CD14-positive monocyte (primary cell): ENCODE data around the gene PCED1A. TPM values are rescaled to one million over a fixed set of nuclear protein-coding genes. Genes with fewer than 3 reads are reported as not detected.

Experiments used
- DNase-seq, 3 donors: peaks; one replicate each; pipeline ENCODE4 v3.0.0-alpha.2; 2011 to 2022
- H2AFZ ChIP-seq: 2 replicates; pipeline ENCODE4 v1.6.0; 2012; ENCODE audit warnings: mild to moderate bottlenecking, low read depth, low read length, inconsistent platforms; ENCODE audit not compliant: insufficient read depth, poor library complexity, severe bottlenecking
- H3K27ac ChIP-seq, 2 donors: 1 replicate in 1 of 2; 2 replicates in 1 of 2; pipeline ENCODE4 v1.5.1; 2012 to 2013; ENCODE audit warnings: low read length in 2 of 2, control low read depth in 1 of 2, inconsistent platforms in 1 of 2, low read depth in 1 of 2, mild to moderate bottlenecking in 1 of 2
- H3K27me3 ChIP-seq, 2 donors: one replicate each; pipeline versions ENCODE4 v1.6.0 to v1.6.1; 2011 to 2013; ENCODE audit warnings: low read length in 2 of 2; ENCODE audit not compliant: control insufficient read depth in 2 of 2, insufficient read depth in 2 of 2
- H3K36me3 ChIP-seq, 2 donors: replicated peaks in 1 of 2; 1 replicate in 1 of 2; 2 replicates in 1 of 2; pipeline versions ENCODE4 v1.5.1 to v1.6.1; 2012 to 2013; ENCODE audit warnings: low read length in 2 of 2, control low read depth in 1 of 2, inconsistent platforms in 1 of 2, mild to moderate bottlenecking in 1 of 2; ENCODE audit not compliant: insufficient read depth in 2 of 2, control insufficient read depth in 1 of 2
- H3K4me1 ChIP-seq, 2 donors: 1 replicate in 1 of 2; 2 replicates in 1 of 2; pipeline versions ENCODE4 v1.5.1 to v1.6.1; 2012 to 2013; ENCODE audit warnings: low read length in 2 of 2, control low read depth in 1 of 2, inconsistent platforms in 1 of 2, mild to moderate bottlenecking in 1 of 2, moderate library complexity in 1 of 2; ENCODE audit not compliant: insufficient read depth in 2 of 2, control insufficient read depth in 1 of 2
- H3K4me2 ChIP-seq: replicated peaks from 2 replicates; pipeline ENCODE3; 2012; ENCODE audit warnings: low read length, moderate library complexity, mild to moderate bottlenecking; ENCODE audit not compliant: poor library complexity, severe bottlenecking; ENCODE audit errors: extremely low read depth
- H3K4me3 ChIP-seq, 3 experiments: fragments of 200-600 bp in 1 of 3; sonication (generic) in 1 of 3; replicated peaks in 1 of 3; 1 replicate in 2 of 3; 2 replicates in 1 of 3; pipeline ENCODE4 v1.5.1; 2011 to 2013; ENCODE audit warnings: low read length in 3 of 3, mild to moderate bottlenecking in 3 of 3, control low read depth in 2 of 3, low read depth in 2 of 3, inconsistent platforms in 1 of 3, moderate library complexity in 1 of 3
- H3K79me2 ChIP-seq: 2 replicates; pipeline ENCODE4 v1.6.0; 2012; ENCODE audit warnings: mild to moderate bottlenecking, control low read depth, inconsistent platforms, low read length, moderate library complexity; ENCODE audit not compliant: insufficient read depth
- H3K9ac ChIP-seq: 2 replicates; pipeline ENCODE4 v1.6.0; 2017; ENCODE audit warnings: low read length, mild to moderate bottlenecking; ENCODE audit not compliant: insufficient read depth, poor library complexity, severe bottlenecking
- H3K9me3 ChIP-seq, 2 donors: replicated peaks in 1 of 2; 1 replicate in 1 of 2; 2 replicates in 1 of 2; pipeline versions ENCODE4 v1.5.1 to v1.6.1; 2012 to 2013; ENCODE audit warnings: low read length in 2 of 2, control low read depth in 1 of 2; ENCODE audit not compliant: control insufficient read depth in 1 of 2, insufficient read depth in 1 of 2
- H4K20me1 ChIP-seq: 2 replicates; pipeline ENCODE4 v1.6.0; 2012; ENCODE audit warnings: mild to moderate bottlenecking, low read length, control low read depth, moderate library complexity; ENCODE audit not compliant: insufficient read depth
- H3K27ac Mint-ChIP-seq, 7 donors: one replicate each; pipeline ENCODE4 v1.8.0; 2020; ENCODE audit warnings: mild to moderate bottlenecking in 7 of 7, mixed read lengths in 7 of 7, moderate library complexity in 6 of 7, inconsistent platforms in 2 of 7
- H3K27me3 Mint-ChIP-seq, 3 donors: one replicate each; pipeline ENCODE4 v1.8.0; 2021 to 2022; ENCODE audit warnings: low read depth in 3 of 3, mild to moderate bottlenecking in 3 of 3, mixed read lengths in 3 of 3, moderate library complexity in 3 of 3, inconsistent platforms in 1 of 3
- H3K36me3 Mint-ChIP-seq, 2 donors: one replicate each; pipeline ENCODE4 v1.8.0; 2020; ENCODE audit warnings: mixed read lengths in 2 of 2, inconsistent platforms in 1 of 2, mild to moderate bottlenecking in 1 of 2
- H3K4me1 Mint-ChIP-seq: one replicate; pipeline ENCODE4 v1.8.0; 2020; ENCODE audit warnings: mild to moderate bottlenecking, mixed read lengths
- H3K4me3 Mint-ChIP-seq, 2 donors: one replicate each; pipeline ENCODE4 v1.8.0; 2020; ENCODE audit warnings: mild to moderate bottlenecking in 2 of 2, mixed read lengths in 2 of 2, moderate library complexity in 1 of 2
- H3K9me3 Mint-ChIP-seq, 7 donors: one replicate each; pipeline ENCODE4 v1.8.0; 2020 to 2022; ENCODE audit warnings: mixed read lengths in 7 of 7, mild to moderate bottlenecking in 6 of 7, moderate library complexity in 6 of 7, inconsistent platforms in 2 of 7
- WGBS: methylation state at CpG from one replicate; pipeline ENCODE4 v1.1.5; 2013; ENCODE audit warnings: missing lambda C conversion rate; ENCODE audit not compliant: insufficient coverage; 5-methylcytosine and 5-hydroxymethylcytosine counted together
- intact Hi-C, 2 donors: fragments of 100-400 bp; cut with micrococcal nuclease; formaldehyde crosslinking; loops; one replicate each; pipeline versions ENCODE4 v1.15.0 to v1.15.1; 2023
- polyA plus RNA-seq, 3 donors: library from polyadenylated mRNA; depleted of rRNA in 1 of 3; unstranded in 2 of 3; stranded (reverse) in 1 of 3; fragments of 300-500 nt in 2 of 3; fragments of >200 nt in 1 of 3; fragmentation: Illumina TruSeq in 2 of 3; gene quantifications; 1 replicate in 2 of 3; 2 replicates in 1 of 3; pipeline ENCODE4 v1.2.3, GENCODE V29; 2012 to 2021
- TF ChIP-seq, protein P1 (sequence below): fragments of 200-600 bp; IDR thresholded peaks from one replicate; pipeline ENCODE4 v1.8.0; 2022; ENCODE audit warnings: antibody characterized with exemption, mild to moderate bottlenecking

The PCED1A gene
- polyA plus RNA-seq, 3 donors: 9.1 to 85.2 (median 10.2) TPM

DNA sequence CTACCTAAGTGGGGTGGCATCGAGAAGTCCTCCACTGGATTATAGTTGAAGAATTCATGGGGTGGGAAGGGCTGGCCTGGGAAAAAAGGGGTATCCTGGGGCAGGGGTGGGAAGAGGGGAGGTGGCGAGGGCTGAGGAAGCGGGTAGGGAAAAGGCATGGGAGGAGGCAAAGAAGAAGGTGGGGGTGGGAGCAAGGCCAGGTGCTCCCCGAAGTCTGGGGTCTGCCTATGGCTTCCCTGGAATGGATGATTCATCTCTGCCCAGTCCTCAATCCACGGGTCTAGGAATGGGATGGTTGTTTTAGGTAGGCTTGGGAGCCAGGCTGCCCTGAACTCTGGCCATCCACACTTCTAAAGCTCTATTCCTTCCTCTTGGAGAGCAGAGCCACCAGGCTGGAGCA, 4.4 kb downstream of the PCED1A start:
- Histone ChIP-seq H3K27me3 (no peaks in the 10 kb centered on the region), H3K36me3 (peaks cover 0 to 20% of the 10 kb centered on the region in 2 donors), H3K4me3 (no peak overlapping the region), H3K4me2 (no peak overlapping the region), H2AFZ (no peak overlapping the region), H3K9ac (no peak overlapping the region), H3K4me1 (peaks cover 23 to 32% of the 10 kb centered on the region in 2 donors), H3K27ac (no peak overlapping the region), H3K9me3 (no peaks in the 10 kb centered on the region), H3K79me2 (peaks cover 3% of the 10 kb centered on the region), H4K20me1 (no peaks in the 10 kb centered on the region)
- Mint-ChIP-seq H3K4me1 (peaks cover 28% of the 10 kb centered on the region), H3K36me3 (peaks cover 17 to 28% of the 10 kb centered on the region in 2 donors), H3K4me3 (no peak overlapping the region), H3K9me3 (no peaks in the 10 kb centered on the region), H3K27me3 (peaks cover 0 to 4% (median 3%) of the 10 kb centered on the region in 3 donors), H3K27ac (peak overlapping the region in 1 of 7 donors; percentile 16)
- intact Hi-C loops: no loop called here
- WGBS: 97% methylated on average over 4 of the region's 5 CpGs
- no peak for DNase-seq
- TF ChIP-seq, protein P1, sequence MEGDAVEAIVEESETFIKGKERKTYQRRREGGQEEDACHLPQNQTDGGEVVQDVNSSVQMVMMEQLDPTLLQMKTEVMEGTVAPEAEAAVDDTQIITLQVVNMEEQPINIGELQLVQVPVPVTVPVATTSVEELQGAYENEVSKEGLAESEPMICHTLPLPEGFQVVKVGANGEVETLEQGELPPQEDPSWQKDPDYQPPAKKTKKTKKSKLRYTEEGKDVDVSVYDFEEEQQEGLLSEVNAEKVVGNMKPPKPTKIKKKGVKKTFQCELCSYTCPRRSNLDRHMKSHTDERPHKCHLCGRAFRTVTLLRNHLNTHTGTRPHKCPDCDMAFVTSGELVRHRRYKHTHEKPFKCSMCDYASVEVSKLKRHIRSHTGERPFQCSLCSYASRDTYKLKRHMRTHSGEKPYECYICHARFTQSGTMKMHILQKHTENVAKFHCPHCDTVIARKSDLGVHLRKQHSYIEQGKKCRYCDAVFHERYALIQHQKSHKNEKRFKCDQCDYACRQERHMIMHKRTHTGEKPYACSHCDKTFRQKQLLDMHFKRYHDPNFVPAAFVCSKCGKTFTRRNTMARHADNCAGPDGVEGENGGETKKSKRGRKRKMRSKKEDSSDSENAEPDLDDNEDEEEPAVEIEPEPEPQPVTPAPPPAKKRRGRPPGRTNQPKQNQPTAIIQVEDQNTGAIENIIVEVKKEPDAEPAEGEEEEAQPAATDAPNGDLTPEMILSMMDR: no peak

DNA sequence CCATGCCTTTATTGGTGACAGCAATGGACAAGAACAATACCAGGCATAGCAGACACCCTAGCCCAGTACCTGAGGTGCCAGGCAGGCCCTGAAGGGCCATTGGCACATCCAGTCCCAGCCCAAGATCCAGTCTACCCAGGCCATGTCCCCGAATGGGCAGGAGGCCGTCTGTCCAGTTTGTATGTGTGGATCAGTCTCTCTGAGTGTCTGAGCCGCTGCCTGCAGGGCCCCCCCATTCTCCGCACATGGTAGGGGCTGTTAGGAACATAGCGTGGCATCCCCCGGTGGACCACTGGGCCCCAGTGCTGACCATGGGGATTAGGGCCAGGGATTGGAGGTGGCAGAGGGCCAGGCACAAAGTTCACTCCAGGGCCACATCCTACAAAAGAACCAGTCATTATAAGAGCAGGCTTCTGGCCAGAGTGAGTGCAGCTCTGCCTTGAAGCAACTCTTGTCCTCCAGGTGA, 5.1 kb downstream of the PCED1A start:
- Histone ChIP-seq H3K9ac (no peak overlapping the region), H3K4me1 (peaks cover 23 to 28% of the 10 kb centered on the region in 2 donors), H3K79me2 (no peaks in the 10 kb centered on the region), H3K27ac (no peak overlapping the region), H2AFZ (no peak overlapping the region), H4K20me1 (no peaks in the 10 kb centered on the region), H3K9me3 (no peaks in the 10 kb centered on the region), H3K36me3 (peaks cover 0 to 20% of the 10 kb centered on the region in 2 donors), H3K27me3 (no peaks in the 10 kb centered on the region), H3K4me2 (no peak overlapping the region), H3K4me3 (no peak overlapping the region)
- Mint-ChIP-seq H3K4me3 (no peak overlapping the region), H3K27me3 (peaks cover under 1 to 4% (median 3%) of the 10 kb centered on the region in 3 donors), H3K9me3 (no peaks in the 10 kb centered on the region), H3K36me3 (peaks cover 17 to 28% of the 10 kb centered on the region in 2 donors), H3K4me1 (peaks cover 27% of the 10 kb centered on the region), H3K27ac (peak overlapping the region in 1 of 7 donors; percentile 54)
- no CpG with 5 or more reads among the region's 6 CpGs for WGBS
- intact Hi-C loops: no loop called here
- no peak for DNase-seq
- TF ChIP-seq, protein P1: no peak
